IPS DF 4.7 (cell line): ENCODE results near the gene FRY.

ENCODE experiments used
- DNase-seq: peaks from one replicate; pipeline ENCODE4 v3.0.0-alpha.2; 2013; ENCODE audit warnings: low spot score; ENCODE audit errors: extremely low read depth

The FRY gene

GRCh38 chr13:32210101-32210500 is 178.5 kb downstream of the FRY start:
- DNase-seq, result no peak

GRCh38 chr13:32211813-32212212 is 180.2 kb downstream of the FRY start:
- no peak for DNase-seq

- no peak for DNase-seq
These were observed 180.8 kb downstream of the FRY start for GRCh38 chr13:32212421-32212820.

GRCh38 chr13:32213626-32214025 is 182.1 kb downstream of the FRY start:
- no peak for DNase-seq

- no peak for DNase-seq
These were observed 182.5 kb downstream of the FRY start for GRCh38 chr13:32214071-32214470.

GRCh38 chr13:32216281-32216680 is 184.7 kb downstream of the FRY start:
- DNase-seq, result no peak

GRCh38 chr13:32222046-32222676 is 190.6 kb downstream of the FRY start:
- DNase-seq, result no peak

- no peak for DNase-seq
These were observed 193.3 kb downstream of the FRY start for GRCh38 chr13:32224916-32225315.

- DNase-seq, result no peak
These were observed 193.9 kb downstream of the FRY start for GRCh38 chr13:32225481-32225931.

- no peak for DNase-seq
These were observed 196.9 kb downstream of the FRY start for GRCh38 chr13:32228330-32229041.

GRCh38 chr13:32229443-32229842 is 197.9 kb downstream of the FRY start:
- no peak for DNase-seq

GRCh38 chr13:32232263-32232662 is 200.7 kb downstream of the FRY start:
- no peak for DNase-seq

GRCh38 chr13:32233062-32233461 is 201.5 kb downstream of the FRY start:
- DNase-seq, result no peak

- DNase-seq, result no peak
These were observed 203.3 kb downstream of the FRY start for GRCh38 chr13:32234914-32235313.

- DNase-seq, result no peak
These were observed 206.1 kb downstream of the FRY start for GRCh38 chr13:32237681-32238080.

GRCh38 chr13:32243695-32244094 is 212.1 kb downstream of the FRY start:
- DNase-seq, result no peak

GRCh38 chr13:32245555-32245954 is 214.0 kb downstream of the FRY start:
- no peak for DNase-seq

GRCh38 chr13:32246468-32246867 is 214.9 kb downstream of the FRY start:
- no peak for DNase-seq

- DNase-seq, result no peak
These were observed 216.3 kb downstream of the FRY start for GRCh38 chr13:32247887-32248286.

- DNase-seq, result no peak
These were observed 217.2 kb downstream of the FRY start for GRCh38 chr13:32248801-32249200.

- no peak for DNase-seq
These were observed 221.4 kb downstream of the FRY start for GRCh38 chr13:32252812-32253438.

- DNase-seq, result no peak
These were observed 222.4 kb downstream of the FRY start for GRCh38 chr13:32253911-32254399.
